WI38 (cell line): ENCODE measurements around the gene CEP72.
"Not testable (repeated sequence)": the region's sequence is repeated elsewhere in the genome, so short reads cannot be mapped to it uniquely, and the experiment has no call there.

Experiments
- H3K4me3 ChIP-seq: 2 replicates; pipeline ENCODE4 v1.5.1; 2011; ENCODE audit warnings: low read depth, mild to moderate bottlenecking, control low read depth, low read length
- CTCF ChIP-seq: IDR thresholded peaks from 2 replicates; pipeline ENCODE4 v1.5.1; 2012; ENCODE audit warnings: low read depth, mild to moderate bottlenecking, control low read depth, low read length

The CEP72 gene

GRCh38 chr5:600886-601541 is 11.1 kb upstream of the CEP72 start:
- no peak overlapping the region for H3K4me3 ChIP-seq
- no peak for TF ChIP-seq CTCF

- no peak overlapping the region for H3K4me3 ChIP-seq
- no peak for TF ChIP-seq CTCF
These were observed 10.2 kb upstream of the CEP72 start for GRCh38 chr5:601771-602465.

GRCh38 chr5:602466-603035 is 9.6 kb upstream of the CEP72 start:
- no peak for TF ChIP-seq CTCF
- no peak overlapping the region for H3K4me3 ChIP-seq

GRCh38 chr5:603081-603998 is 8.8 kb upstream of the CEP72 start:
- no peak for TF ChIP-seq CTCF
- no peak overlapping the region for H3K4me3 ChIP-seq

GRCh38 chr5:604391-604831 is 7.7 kb upstream of the CEP72 start:
- TF ChIP-seq CTCF: no peak
- H3K4me3 ChIP-seq: no peak overlapping the region

- not testable (repeated sequence) for H3K4me3 ChIP-seq
These were observed 7.0 kb upstream of the CEP72 start for GRCh38 chr5:605090-605489.

- no peak for TF ChIP-seq CTCF
- no peak overlapping the region for H3K4me3 ChIP-seq
These were observed 6.1 kb upstream of the CEP72 start for GRCh38 chr5:606061-606460.
